CD4-positive, alpha-beta T cell (primary cell): ENCODE measurements around the gene PPP1R14B. TPM values are rescaled to one million over a fixed set of nuclear protein-coding genes. Genes with fewer than 3 reads are reported as not detected.

ENCODE experiments used
- ATAC-seq: fragments of 200-7000 bp; cut with Tn5 transposase; one replicate; pipeline ENCODE4 v1.10.0; 2022; ENCODE audit warnings: mild to moderate bottlenecking; ENCODE audit not compliant: poor library complexity
- CTCF ChIA-PET: fragments of 350-600 bp; sonication (Branson Sonifier 250); formaldehyde crosslinking; loops from one replicate; lab custom pipeline; 2021; ENCODE audit warnings: antibody characterized with exemption, inconsistent platforms; lab: Charles Lee
- POLR2A ChIA-PET: fragments of 350-600 bp; sonication (Branson Sonifier 250); formaldehyde crosslinking; loops from one replicate; lab custom pipeline; 2021; ENCODE audit warnings: antibody characterized with exemption, inconsistent platforms; lab: Charles Lee
- DNase-seq, 14 experiments: peaks; one replicate each; pipeline ENCODE4 v3.0.0-alpha.2; 2013 to 2020; ENCODE audit warnings: mixed read lengths in 2 of 14
- H3K27ac ChIP-seq, 2 donors: one replicate each; pipeline versions ENCODE4 v1.5.1 to v1.7.0; 2013; ENCODE audit warnings: low read length in 2 of 2, low read depth in 1 of 2, mild to moderate bottlenecking in 1 of 2
- H3K27me3 ChIP-seq, 2 experiments: 1 replicate in 1 of 2; 2 replicates in 1 of 2; pipeline versions ENCODE4 v1.6.1 to v1.7.0; 2013; ENCODE audit warnings: low read length in 2 of 2, control low read depth in 1 of 2, mild to moderate bottlenecking in 1 of 2, moderate library complexity in 1 of 2; ENCODE audit not compliant: insufficient read depth in 2 of 2, control insufficient read depth in 1 of 2
- H3K36me3 ChIP-seq: one replicate; pipeline ENCODE4 v1.6.1; 2013; ENCODE audit warnings: low read length, control low read depth; ENCODE audit not compliant: insufficient read depth
- H3K4me1 ChIP-seq: one replicate; pipeline ENCODE4 v1.6.1; 2013; ENCODE audit warnings: low read length, control low read depth; ENCODE audit not compliant: insufficient read depth
- H3K4me3 ChIP-seq: one replicate; pipeline ENCODE4 v1.5.1; 2013; ENCODE audit warnings: mild to moderate bottlenecking, low read length, moderate library complexity
- H3K9me3 ChIP-seq, 2 experiments: 1 replicate in 1 of 2; 2 replicates in 1 of 2; pipeline versions ENCODE4 v1.6.1 to v1.7.0; 2013; ENCODE audit warnings: low read length in 2 of 2, mild to moderate bottlenecking in 2 of 2, control low read depth in 1 of 2, moderate library complexity in 1 of 2; ENCODE audit not compliant: control insufficient read depth in 1 of 2, insufficient read depth in 1 of 2
- H3K27ac Mint-ChIP-seq: one replicate; pipeline ENCODE4 v1.8.0; 2020; ENCODE audit warnings: mixed read lengths
- H3K27me3 Mint-ChIP-seq: one replicate; pipeline ENCODE4 v1.8.0; 2021; ENCODE audit warnings: mixed read lengths
- H3K36me3 Mint-ChIP-seq: one replicate; pipeline ENCODE4 v1.8.0; 2021; ENCODE audit warnings: low read depth, mixed read lengths
- H3K4me1 Mint-ChIP-seq: one replicate; pipeline ENCODE4 v1.8.0; 2021; ENCODE audit warnings: low read depth, mixed read lengths
- H3K4me3 Mint-ChIP-seq: one replicate; pipeline ENCODE4 v1.8.0; 2020; ENCODE audit warnings: mild to moderate bottlenecking, mixed read lengths
- H3K9me3 Mint-ChIP-seq: one replicate; pipeline ENCODE4 v1.8.0; 2020; ENCODE audit warnings: mixed read lengths
- intact Hi-C, 2 experiments: fragments of 100-400 bp; cut with DNase I in 1 of 2; cut with micrococcal nuclease in 1 of 2; formaldehyde crosslinking; loops; one replicate each; pipeline versions ENCODE4 v1.15.1 to v1.9.0; 2023 to 2025; cut with DNase I, micrococcal nuclease
- total RNA-seq, 174 experiments: library from RNA in 2 of 174; stranded (reverse) in 2 of 174; gene quantifications; one replicate each; pipeline ENCODE4 v1.2.3 and lab custom pipeline; 2021 to 2026
- TF ChIP-seq, protein P1 (sequence below): fragments of 200-600 bp; IDR thresholded peaks from one replicate; pipeline ENCODE4 v1.8.0; 2022; ENCODE audit warnings: antibody characterized with exemption, mild to moderate bottlenecking

The PPP1R14B gene
- total RNA-seq, 2 experiments from 2014 or later = 17.1 to 21.0 TPM

DNA sequence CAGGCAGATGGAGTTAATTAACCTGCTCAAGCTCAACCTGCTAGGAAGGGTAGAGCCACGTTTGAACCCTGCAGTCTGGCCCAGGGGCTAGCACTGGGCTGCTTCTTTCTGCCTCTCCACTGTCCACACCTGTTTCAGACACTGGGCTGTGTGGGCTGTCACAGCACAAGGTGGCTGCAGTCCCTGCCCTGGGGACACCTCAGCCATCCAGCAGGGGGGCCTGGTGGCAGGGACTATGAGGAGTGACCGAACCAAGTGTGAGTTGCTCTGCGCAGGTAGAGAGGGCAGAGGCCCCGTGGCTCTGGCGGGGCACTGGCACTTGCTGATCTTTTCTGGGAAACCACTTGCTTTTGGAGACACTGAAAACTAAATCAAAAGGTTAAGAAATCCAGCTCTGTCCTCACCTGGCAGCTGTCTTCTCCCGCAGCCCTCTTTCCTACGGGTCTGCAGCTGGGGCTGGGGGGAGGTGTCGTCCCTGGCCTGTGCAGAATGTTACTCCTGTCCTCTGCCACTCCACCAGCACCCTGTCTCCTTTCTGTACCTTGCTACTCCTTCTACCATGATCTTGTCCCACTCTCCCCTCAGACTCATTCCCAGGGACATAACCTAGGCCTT lies 31.9 kb upstream of the PPP1R14B start:
- ChIA-PET POLR2A (no interaction called here), CTCF (interaction anchor here (1.2 kb wide), 1 partner anchor 26 kb away, joined by 4 read pairs; no protein-coding TSS in a partner anchor)
- TF ChIP-seq, protein P1, sequence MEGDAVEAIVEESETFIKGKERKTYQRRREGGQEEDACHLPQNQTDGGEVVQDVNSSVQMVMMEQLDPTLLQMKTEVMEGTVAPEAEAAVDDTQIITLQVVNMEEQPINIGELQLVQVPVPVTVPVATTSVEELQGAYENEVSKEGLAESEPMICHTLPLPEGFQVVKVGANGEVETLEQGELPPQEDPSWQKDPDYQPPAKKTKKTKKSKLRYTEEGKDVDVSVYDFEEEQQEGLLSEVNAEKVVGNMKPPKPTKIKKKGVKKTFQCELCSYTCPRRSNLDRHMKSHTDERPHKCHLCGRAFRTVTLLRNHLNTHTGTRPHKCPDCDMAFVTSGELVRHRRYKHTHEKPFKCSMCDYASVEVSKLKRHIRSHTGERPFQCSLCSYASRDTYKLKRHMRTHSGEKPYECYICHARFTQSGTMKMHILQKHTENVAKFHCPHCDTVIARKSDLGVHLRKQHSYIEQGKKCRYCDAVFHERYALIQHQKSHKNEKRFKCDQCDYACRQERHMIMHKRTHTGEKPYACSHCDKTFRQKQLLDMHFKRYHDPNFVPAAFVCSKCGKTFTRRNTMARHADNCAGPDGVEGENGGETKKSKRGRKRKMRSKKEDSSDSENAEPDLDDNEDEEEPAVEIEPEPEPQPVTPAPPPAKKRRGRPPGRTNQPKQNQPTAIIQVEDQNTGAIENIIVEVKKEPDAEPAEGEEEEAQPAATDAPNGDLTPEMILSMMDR = no peak
- H3K27ac Mint-ChIP-seq = no peak overlapping the region
- Histone ChIP-seq H3K27ac (no peak overlapping the region), H3K9me3 (no peaks in the 10 kb centered on the region), H3K4me3 (no peak overlapping the region), H3K27me3 (no peaks in the 10 kb centered on the region), H3K36me3 (peaks cover 33% of the 10 kb centered on the region), H3K4me1 (peaks cover 12% of the 10 kb centered on the region)
- peaks cover 14% of the 10 kb centered on the region for H3K4me1 Mint-ChIP-seq
- intact Hi-C loops = no loop called here
- DNase-seq (no peak), ATAC-seq (no peak)
- H3K36me3 Mint-ChIP-seq = peaks cover 6% of the 10 kb centered on the region
- no peaks in the 10 kb centered on the region for H3K9me3 Mint-ChIP-seq
- H3K27me3 Mint-ChIP-seq = no peaks in the 10 kb centered on the region
- no peak overlapping the region for H3K4me3 Mint-ChIP-seq

DNA sequence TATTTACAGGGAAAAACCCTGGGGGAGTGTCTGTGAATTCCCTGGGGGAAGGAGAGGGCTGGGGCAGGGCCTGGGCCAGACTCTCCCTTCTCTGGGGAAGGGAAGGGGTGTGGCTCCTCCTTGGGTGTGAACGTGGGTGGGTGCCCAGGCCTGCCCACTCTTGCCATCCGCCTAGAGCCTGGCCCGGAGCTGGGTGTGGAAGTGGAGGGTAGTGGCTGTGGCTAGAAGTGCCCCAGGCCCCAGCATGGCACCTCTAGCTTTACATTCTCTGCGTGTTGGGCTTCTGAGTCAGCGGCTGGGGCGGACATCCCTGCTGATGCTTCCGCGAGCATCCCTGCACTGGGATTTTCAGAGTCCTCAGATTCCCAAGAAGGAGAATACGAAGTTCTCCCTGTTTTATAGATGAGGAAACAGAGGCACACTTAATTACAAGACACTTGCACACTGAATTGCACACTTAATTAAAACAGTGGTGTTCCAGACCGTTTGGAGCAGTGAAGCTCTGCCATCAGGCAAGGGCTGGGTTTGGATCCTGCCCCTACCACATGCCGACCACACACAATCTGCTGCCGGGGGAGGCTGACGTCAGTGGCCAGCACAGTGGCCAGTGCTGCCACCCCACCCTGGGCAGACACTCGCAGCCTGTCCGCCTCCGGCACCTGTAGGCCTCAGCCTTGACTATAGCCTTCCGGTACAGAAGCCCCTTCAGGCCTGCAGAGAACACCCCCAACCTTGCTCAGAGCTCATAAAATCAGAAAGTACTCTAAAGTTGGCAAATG lies 30.1 kb upstream of the PPP1R14B start:
- TF ChIP-seq, protein P1 = no peak
- CTCF ChIA-PET = interaction anchor here (1.3 kb wide), 1 partner anchor 24 kb away, joined by 3 read pairs; no protein-coding TSS in a partner anchor

DNA sequence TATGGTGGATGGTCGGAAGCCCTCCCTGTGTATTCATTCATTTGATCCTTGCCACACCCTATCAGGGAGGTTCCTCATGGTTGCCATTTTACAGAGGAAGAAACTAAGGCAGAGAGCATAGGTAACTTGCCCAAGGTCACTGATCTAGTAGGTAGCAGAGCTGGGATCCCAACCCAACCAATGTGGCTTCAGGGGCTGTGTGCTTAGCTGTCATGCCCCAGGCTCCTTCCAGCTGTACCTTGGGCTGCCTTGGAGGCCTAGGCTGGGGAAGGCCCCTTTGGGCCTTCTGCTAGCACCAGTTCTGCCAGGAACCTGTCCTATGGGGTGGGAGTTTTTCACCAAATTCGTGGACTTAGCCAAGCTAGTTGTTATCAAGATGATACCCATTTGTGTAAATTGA lies 29.1 kb upstream of the PPP1R14B start:
- Histone ChIP-seq H3K4me3 (no peak overlapping the region), H3K9me3 (no peaks in the 10 kb centered on the region), H3K36me3 (peaks cover 22% of the 10 kb centered on the region), H3K4me1 (peaks cover 15% of the 10 kb centered on the region), H3K27me3 (no peaks in the 10 kb centered on the region), H3K27ac (no peak overlapping the region)
- ATAC-seq = no peak
- no peak overlapping the region for H3K27ac Mint-ChIP-seq
- CTCF ChIA-PET = interaction anchor here (1.3 to 1.6 kb wide), 3 partner anchors 24 to 29 kb away, joined by 3 to 5 read pairs (median 3); partner anchors contain the start of gene PLCB3
- no peak for DNase-seq
- no peaks in the 10 kb centered on the region for H3K9me3 Mint-ChIP-seq
- peaks cover 9% of the 10 kb centered on the region for H3K4me1 Mint-ChIP-seq
- intact Hi-C loops = no loop called here
- peaks cover 13% of the 10 kb centered on the region for H3K36me3 Mint-ChIP-seq
- POLR2A ChIA-PET = interaction anchor here (1.0 kb wide), 1 partner anchor 68 kb away, joined by 3 read pairs; no protein-coding TSS in a partner anchor
- H3K27me3 Mint-ChIP-seq = no peaks in the 10 kb centered on the region
- TF ChIP-seq, protein P1 = no peak
- no peak overlapping the region for H3K4me3 Mint-ChIP-seq

More for the DNA sequence above, 30.1 kb upstream of the PPP1R14B start:
- Mint-ChIP-seq H3K27ac (no peak overlapping the region), H3K9me3 (no peaks in the 10 kb centered on the region), H3K4me3 (no peak overlapping the region), H3K36me3 (peaks cover 6% of the 10 kb centered on the region), H3K27me3 (no peaks in the 10 kb centered on the region), H3K4me1 (peaks cover 8% of the 10 kb centered on the region)
- no peak overlapping the region for H3K4me3 ChIP-seq
- POLR2A ChIA-PET = interaction anchor here (1.0 kb wide), 1 partner anchor 69 kb away, joined by 3 read pairs; no protein-coding TSS in a partner anchor
- H3K36me3 ChIP-seq = peaks cover 23% of the 10 kb centered on the region
- no peak for DNase-seq
- no peak for ATAC-seq
- no peaks in the 10 kb centered on the region for H3K27me3 ChIP-seq
- no peaks in the 10 kb centered on the region for H3K9me3 ChIP-seq
- peaks cover 11% of the 10 kb centered on the region for H3K4me1 ChIP-seq
- H3K27ac ChIP-seq = no peak overlapping the region
- intact Hi-C loops = no loop called here
